ENCODE data around the gene CDKN2B-AS1.

Gene CDKN2B-AS1

GRCh38 chr9:22120159-22120549 lies 125.6 kb downstream of the CDKN2B-AS1 start:
- no peak for DNase-seq

- DNase-seq, result no peak
Measured at GRCh38 chr9:22120595-22120994, 126.0 kb downstream of the CDKN2B-AS1 start.

GRCh38 chr9:22124263-22125011 lies 129.8 kb downstream of the CDKN2B-AS1 start:
- DNase-seq, result no peak

- DNase-seq, result peak in 2 of 4 experiments; percentile 6 to 27
Measured at GRCh38 chr9:22129133-22129532, 134.5 kb downstream of the CDKN2B-AS1 start.

- no peak for DNase-seq
Measured at GRCh38 chr9:22129633-22130032, 135.0 kb downstream of the CDKN2B-AS1 start.

- DNase-seq, result no peak
Measured at GRCh38 chr9:22131817-22132216, 137.2 kb downstream of the CDKN2B-AS1 start.

GRCh38 chr9:22134390-22134789 lies 139.8 kb downstream of the CDKN2B-AS1 start:
- DNase-seq, result no peak

GRCh38 chr9:22136461-22137096 lies 142.0 kb downstream of the CDKN2B-AS1 start:
- DNase-seq, result no peak

- peak; percentile 32 to 71 (median 60) for DNase-seq
Measured at GRCh38 chr9:22138956-22139660, 144.5 kb downstream of the CDKN2B-AS1 start.

GRCh38 chr9:22141908-22142307 lies 147.3 kb downstream of the CDKN2B-AS1 start:
- DNase-seq, result no peak

GRCh38 chr9:22142671-22143070 lies 148.1 kb downstream of the CDKN2B-AS1 start:
- DNase-seq, result peak in 2 of 4 experiments; percentile 34 to 37

GRCh38 chr9:22143799-22144625 lies 149.4 kb downstream of the CDKN2B-AS1 start:
- peak; percentile 26 to 82 (median 54) for DNase-seq

GRCh38 chr9:22146604-22147003 lies 152.0 kb downstream of the CDKN2B-AS1 start:
- DNase-seq, result no peak

GRCh38 chr9:22147813-22148527 lies 153.4 kb downstream of the CDKN2B-AS1 start:
- peak; percentile 61 to 79 (median 66) for DNase-seq

- DNase-seq, result no peak
Measured at GRCh38 chr9:22148528-22148875, 153.9 kb downstream of the CDKN2B-AS1 start.

GRCh38 chr9:22148876-22149637 lies 154.5 kb downstream of the CDKN2B-AS1 start:
- DNase-seq, result no peak

- DNase-seq, result no peak
Measured at GRCh38 chr9:22154064-22154463, 159.5 kb downstream of the CDKN2B-AS1 start.

GRCh38 chr9:22156586-22156985 lies 162.0 kb downstream of the CDKN2B-AS1 start:
- no peak for DNase-seq

- no peak for DNase-seq
Measured at GRCh38 chr9:22157276-22157675, 162.7 kb downstream of the CDKN2B-AS1 start.

GRCh38 chr9:22157828-22158227 lies 163.2 kb downstream of the CDKN2B-AS1 start:
- no peak for DNase-seq

GRCh38 chr9:22158271-22158670 lies 163.7 kb downstream of the CDKN2B-AS1 start:
- DNase-seq, result no peak
